GM12872 (cell line): ENCODE results near the gene SEC14L3.

ENCODE experiments used
- TF ChIP-seq, protein P1 (sequence below): IDR thresholded peaks from 3 replicates; pipeline ENCODE4 v1.5.1; 2011; ENCODE audit warnings: low read depth, mild to moderate bottlenecking, low read length, moderate library complexity; ENCODE audit not compliant: insufficient read depth

SEC14L3 gene

DNA sequence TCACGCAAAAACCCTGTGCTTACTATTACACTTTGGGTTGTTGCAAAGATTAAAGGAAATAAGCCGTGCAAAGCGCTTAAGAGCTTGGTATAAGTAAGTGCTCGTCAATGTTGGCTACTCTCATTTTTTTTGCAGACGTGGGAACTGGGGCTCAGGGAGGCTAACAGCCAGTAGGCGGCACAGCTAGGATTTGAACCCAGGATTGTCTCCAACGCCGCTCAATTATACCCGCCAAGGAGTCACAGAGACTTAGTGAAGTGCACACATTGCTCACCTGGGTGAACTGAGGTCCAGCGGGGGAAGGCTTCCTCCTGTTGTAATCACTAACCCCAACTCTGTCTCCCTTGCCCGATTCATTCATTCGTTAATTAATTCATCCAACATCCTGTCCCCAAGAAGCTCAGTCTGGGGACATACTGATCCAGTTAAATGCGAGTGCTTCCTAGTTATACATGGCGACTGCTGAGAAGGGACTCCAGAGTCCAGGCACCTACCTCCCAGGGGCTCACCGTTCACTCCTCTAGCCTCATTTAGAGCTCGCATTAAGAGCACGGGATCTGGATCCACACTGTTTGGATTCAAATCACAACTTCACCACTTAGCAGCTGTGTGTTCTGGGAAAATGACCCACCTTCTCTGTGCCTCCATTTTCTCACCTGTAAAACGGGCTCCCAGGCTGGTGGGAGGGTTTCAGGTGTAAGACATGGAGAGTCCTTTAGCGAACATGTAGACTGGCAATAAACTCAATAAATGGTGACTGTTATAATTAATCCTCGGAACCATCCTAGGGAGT, 47.1 kb downstream of the SEC14L3 start:
- TF ChIP-seq, protein P1, sequence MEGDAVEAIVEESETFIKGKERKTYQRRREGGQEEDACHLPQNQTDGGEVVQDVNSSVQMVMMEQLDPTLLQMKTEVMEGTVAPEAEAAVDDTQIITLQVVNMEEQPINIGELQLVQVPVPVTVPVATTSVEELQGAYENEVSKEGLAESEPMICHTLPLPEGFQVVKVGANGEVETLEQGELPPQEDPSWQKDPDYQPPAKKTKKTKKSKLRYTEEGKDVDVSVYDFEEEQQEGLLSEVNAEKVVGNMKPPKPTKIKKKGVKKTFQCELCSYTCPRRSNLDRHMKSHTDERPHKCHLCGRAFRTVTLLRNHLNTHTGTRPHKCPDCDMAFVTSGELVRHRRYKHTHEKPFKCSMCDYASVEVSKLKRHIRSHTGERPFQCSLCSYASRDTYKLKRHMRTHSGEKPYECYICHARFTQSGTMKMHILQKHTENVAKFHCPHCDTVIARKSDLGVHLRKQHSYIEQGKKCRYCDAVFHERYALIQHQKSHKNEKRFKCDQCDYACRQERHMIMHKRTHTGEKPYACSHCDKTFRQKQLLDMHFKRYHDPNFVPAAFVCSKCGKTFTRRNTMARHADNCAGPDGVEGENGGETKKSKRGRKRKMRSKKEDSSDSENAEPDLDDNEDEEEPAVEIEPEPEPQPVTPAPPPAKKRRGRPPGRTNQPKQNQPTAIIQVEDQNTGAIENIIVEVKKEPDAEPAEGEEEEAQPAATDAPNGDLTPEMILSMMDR: 0 out of 3 replicates have a peak, but pooled peaks have one; percentile 26

DNA sequence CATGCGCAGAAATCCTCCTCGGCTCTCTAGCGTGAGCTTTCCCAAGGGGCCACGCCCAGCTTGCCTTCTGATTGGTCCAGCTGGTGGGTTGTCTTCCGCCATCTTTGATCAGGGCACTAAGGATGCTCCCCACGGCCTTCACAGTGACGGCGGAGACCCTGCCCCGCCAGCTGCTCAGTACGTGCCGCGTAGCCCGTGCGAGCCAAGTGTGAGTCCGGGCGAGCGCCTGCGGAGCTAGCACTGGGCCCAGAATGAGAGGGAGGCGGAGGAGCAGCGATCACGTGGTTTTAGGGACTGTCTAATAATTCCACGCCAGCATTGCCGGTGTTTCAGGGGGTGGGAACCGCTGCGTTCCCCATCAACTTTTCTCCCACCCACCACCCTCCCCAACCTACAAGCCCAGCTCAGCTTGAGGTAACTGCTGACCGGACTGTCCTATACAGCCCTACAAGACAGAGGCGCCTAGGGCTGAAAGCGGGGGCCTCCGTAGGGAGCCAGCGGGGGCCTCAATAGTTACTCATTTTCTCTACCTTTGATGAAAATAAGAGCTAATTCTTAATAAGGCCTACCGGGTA, 47.8 kb downstream of the SEC14L3 start:
- TF ChIP-seq, protein P1: no peak

DNA sequence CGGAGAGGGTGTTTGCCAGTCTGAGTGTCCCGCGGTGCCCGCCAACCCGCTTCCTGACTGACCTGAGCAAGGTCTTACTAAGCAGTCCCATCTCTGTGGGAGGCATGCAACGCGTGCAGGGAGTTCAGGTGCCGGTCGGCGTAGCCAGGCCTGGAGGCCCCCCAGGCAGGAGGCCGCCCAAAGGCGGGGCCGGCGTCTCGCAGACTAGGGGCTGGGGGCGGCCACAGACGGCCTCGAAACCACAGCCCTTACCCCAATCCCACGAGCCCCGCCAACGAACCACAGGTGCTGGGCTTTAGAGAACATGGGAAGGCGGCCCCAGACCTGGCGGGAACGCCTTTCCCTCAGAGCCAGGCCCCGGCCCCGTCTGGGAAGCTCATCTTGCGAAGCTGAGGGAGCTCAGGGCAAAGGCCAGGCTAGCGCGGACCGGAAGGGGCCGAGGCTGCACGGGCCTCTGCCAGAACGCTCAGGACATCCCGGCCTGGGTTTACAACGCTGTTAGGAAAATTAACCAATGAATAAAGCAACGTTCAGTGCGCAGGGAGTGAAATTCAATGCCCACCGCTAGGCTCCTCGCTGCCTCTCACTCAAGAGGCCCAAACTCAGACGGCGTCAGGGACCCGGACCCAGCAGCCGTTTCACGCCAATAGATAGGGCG, 48.4 kb downstream of the SEC14L3 start:
- TF ChIP-seq, protein P1: 0 out of 3 replicates have a peak, but pooled peaks have one; percentile 3

DNA sequence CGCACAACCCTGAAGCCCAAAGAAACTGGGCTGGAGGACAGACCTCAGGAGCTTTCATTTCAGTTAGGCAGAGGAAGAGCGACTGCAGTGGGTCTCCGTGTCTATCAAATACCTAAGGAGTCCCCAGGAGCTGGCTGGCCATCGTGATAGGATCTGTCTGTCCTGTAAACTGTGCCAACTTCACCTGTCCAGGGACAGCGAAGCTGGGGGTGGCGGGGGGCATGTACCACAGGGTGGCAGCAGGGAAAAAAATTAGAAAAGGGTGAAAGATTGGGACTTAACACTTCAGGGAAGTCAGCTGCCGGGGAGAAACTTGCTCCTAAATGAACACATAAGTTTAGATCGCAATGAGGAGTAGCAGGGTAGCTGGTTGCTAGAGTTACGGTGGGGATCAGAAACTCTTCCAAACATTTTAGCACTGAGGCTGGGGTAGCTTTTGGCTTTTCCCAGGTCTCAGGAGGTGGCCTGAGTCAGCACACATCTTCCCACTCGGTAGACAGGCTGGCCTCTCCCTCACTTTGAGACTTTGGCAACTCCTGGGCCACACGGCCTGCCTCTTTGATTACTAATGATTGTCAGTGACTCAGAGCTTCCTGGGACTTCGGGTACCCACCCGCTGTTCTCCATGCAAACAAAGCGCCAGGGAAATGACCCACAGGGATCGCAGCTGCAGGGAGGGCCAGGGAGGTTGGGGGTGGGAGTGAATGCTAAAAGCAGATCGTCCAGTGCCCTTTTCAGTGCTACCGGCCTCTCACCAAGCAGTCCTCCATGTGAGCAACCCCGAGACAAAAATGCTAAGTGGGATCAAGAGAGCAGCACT, 49.1 kb downstream of the SEC14L3 start:
- TF ChIP-seq, protein P1: no peak

DNA sequence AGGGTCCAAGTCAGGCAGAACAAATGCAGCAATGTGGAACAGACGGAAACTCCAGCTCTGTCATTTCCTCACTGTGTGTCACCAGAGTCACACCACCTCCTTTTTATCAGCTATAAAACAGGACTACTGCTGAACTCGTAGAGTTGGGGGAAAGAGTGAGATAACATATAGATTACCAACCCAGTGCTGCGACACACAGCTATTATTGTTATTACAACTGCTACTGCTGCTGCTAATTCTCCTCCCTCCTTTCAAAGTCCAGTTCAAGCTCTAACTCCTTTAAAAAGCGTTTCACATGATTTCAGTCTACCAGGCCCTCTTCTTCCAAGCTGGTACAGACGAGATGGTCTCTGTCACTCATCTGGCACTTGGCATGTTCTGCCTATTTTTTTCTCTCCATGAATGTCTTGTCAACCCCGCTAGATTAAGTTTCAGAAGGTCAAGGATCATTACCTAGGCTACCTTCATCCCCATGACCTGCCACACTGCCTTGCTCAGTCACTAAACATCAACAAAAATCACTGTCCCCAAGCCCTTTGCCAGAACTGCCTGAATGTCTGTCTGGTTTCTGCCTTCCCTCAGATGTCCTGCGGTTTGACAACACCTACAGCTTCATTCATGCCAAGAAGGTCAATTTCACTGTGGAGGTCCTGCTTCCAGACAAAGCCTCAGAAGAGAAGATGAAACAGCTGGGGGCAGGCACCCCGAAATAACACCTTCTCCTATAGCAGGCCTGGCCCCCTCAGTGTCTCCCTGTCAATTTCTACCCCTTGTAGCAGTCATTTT, 49.9 kb downstream of the SEC14L3 start:
- TF ChIP-seq, protein P1: no peak

DNA sequence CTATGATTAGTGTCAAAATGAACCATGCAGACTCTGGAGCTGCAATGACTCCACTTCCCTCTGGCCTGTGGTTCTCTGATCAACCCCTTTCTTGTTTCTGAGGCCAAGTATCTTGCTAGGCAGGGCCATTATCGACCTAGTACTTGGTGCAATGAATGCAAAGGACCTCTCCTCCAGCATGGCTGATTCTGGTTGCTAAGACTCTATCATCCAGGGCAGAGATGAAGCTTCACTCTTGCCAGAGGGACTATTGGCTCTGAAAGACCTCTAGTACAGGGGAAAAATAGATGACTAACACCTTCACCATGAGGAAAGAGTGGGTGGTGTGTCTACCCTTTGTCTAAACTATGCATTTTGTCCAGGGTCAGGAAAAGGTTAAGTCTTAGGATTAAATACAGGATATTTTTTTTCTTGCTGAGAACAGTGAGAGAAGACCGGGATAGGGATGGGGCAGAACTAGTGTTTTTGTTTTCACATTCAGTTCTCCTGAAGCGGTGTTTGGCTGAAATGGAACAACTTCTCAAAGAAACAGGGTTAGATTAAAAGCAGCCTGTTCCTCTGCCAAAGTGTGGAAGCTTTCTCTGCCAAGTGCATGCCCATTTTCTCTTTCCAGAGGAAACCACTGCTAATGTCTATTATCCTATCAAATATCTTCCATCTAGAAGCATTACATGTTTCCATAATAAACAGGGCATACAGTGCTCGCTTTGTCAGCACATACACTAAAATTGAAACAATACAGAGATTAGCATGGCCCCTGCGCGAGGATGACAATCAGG, 51.3 kb downstream of the SEC14L3 start:
- TF ChIP-seq, protein P1: no peak
